CD4-positive, alpha-beta T cell treated with Interleukin-4 for 4 hours (primary cell): ENCODE measurements around the gene GSTA3.

Source experiments
- DNase-seq: peaks from one replicate; pipeline ENCODE4 v3.0.0-alpha.2; 2020

The GSTA3 gene

GRCh38 chr6:52849137-52849536 lies 60.4 kb downstream of the GSTA3 start:
- no peak for DNase-seq
